GM10266 (cell line): ENCODE results near the gene FBXO36.

Source experiments
- DNase-seq: peaks from one replicate; pipeline ENCODE4 v3.0.0; 2012; ENCODE audit errors: extremely low spot score
- CTCF ChIP-seq: IDR thresholded peaks from 2 replicates; pipeline ENCODE4 v1.5.1; 2012; ENCODE audit warnings: mild to moderate bottlenecking, low read depth; ENCODE audit not compliant: control insufficient read depth, insufficient read depth; ENCODE audit errors: missing control alignments

The FBXO36 gene

GRCh38 chr2:230019742-230020141 lies 97.4 kb downstream of the FBXO36 start:
- TF ChIP-seq CTCF: no peak
- DNase-seq: no peak

GRCh38 chr2:230023313-230023712 lies 101.0 kb downstream of the FBXO36 start:
- DNase-seq: no peak
- TF ChIP-seq CTCF: no peak

- no peak for DNase-seq
- no peak for TF ChIP-seq CTCF
Observed at GRCh38 chr2:230042195-230042594, 119.9 kb downstream of the FBXO36 start.

- no peak for DNase-seq
- no peak for TF ChIP-seq CTCF
Observed at GRCh38 chr2:230043025-230043424, 120.7 kb downstream of the FBXO36 start.

GRCh38 chr2:230043461-230043860 lies 121.2 kb downstream of the FBXO36 start:
- TF ChIP-seq CTCF: no peak

GRCh38 chr2:230046491-230046890 lies 124.2 kb downstream of the FBXO36 start:
- no peak for TF ChIP-seq CTCF

More at GRCh38 chr2:230043461-230043860, 121.2 kb downstream of the FBXO36 start:
- DNase-seq: no peak

GRCh38 chr2:230048010-230048671 lies 125.8 kb downstream of the FBXO36 start:
- no peak for TF ChIP-seq CTCF
- DNase-seq: no peak

More at GRCh38 chr2:230046491-230046890, 124.2 kb downstream of the FBXO36 start:
- no peak for DNase-seq
